IPS-NIHi7 (cell line): ENCODE data around the gene TWIST2.

Experiments
- DNase-seq: peaks from one replicate; pipeline ENCODE4 v3.0.0; 2012; ENCODE audit warnings: mixed read lengths; ENCODE audit errors: extremely low spot score

Gene TWIST2

GRCh38 chr2:238920053-238920452 is 72.2 kb downstream of the TWIST2 start:
- no peak for DNase-seq

DNA sequence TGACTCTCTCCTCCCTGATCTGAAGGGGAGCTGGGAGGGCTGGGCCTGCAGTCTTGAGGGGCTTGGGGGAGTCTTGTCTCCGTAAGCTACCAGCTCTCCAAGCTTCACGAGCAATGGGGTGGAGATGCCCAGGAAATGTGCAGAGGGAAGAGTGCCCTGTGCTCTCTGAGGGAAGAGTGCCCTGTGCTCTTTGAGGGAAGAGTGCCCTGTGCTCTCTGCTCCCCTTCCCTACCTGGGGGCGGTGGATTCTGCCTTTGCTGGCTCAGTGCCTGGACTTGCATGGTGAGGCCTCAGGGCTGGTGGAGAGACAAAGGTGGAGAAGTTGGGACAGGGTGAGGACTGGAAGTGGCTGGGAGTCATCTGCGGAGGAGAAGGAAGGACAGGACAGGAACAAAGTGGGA is 72.7 kb downstream of the TWIST2 start:
- no peak for DNase-seq

- no peak for DNase-seq
Observed at GRCh38 chr2:238921259-238921658, 73.4 kb downstream of the TWIST2 start.

GRCh38 chr2:238921681-238922319 is 73.9 kb downstream of the TWIST2 start:
- DNase-seq: no peak

DNA sequence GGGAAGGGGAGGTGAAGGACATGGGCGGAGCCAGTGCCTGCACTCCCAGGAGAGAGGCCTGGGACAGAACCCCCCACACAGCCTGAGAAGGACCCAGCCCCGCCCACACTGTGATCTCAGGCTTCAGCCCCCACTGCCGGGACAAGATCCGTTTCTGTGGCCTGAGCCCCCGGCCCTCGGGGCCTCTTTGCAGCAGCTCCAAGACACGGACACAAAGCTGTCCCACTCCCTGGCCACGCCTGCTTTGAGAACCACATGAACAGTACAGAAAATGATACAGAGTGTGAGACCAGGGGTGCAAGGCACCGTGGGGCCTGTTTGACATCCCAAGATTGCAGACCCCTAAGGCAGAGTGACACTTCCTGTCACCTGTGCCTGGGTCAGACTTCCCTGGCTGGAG is 74.5 kb downstream of the TWIST2 start:
- no peak for DNase-seq

GRCh38 chr2:238924032-238924431 is 76.1 kb downstream of the TWIST2 start:
- DNase-seq: no peak

DNA sequence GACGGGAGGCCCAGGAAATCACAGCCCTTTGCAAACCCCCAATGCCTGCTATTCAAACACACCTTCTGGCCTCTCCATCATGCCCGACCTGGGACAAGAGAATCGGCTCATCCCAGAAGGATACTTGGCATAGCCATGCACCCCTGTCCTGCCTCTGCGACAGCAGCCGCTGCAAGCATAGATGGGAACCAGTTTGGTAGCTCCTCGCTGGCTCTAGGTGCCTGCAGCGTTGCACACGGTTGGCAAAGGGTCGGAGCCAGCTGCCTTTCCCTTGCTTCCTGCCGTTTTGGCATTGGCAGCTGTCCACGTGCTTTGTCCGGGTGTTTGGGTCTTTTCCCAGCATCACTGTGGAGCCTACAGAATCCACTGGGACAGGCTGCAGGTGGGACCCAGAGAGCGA is 76.9 kb downstream of the TWIST2 start:
- no peak for DNase-seq

- DNase-seq: no peak
Observed at GRCh38 chr2:238925281-238925680, 77.4 kb downstream of the TWIST2 start.

- no peak for DNase-seq
Observed at GRCh38 chr2:238925816-238926521, 78.1 kb downstream of the TWIST2 start.

GRCh38 chr2:238926761-238927611 is 79.1 kb downstream of the TWIST2 start:
- no peak for DNase-seq

DNA sequence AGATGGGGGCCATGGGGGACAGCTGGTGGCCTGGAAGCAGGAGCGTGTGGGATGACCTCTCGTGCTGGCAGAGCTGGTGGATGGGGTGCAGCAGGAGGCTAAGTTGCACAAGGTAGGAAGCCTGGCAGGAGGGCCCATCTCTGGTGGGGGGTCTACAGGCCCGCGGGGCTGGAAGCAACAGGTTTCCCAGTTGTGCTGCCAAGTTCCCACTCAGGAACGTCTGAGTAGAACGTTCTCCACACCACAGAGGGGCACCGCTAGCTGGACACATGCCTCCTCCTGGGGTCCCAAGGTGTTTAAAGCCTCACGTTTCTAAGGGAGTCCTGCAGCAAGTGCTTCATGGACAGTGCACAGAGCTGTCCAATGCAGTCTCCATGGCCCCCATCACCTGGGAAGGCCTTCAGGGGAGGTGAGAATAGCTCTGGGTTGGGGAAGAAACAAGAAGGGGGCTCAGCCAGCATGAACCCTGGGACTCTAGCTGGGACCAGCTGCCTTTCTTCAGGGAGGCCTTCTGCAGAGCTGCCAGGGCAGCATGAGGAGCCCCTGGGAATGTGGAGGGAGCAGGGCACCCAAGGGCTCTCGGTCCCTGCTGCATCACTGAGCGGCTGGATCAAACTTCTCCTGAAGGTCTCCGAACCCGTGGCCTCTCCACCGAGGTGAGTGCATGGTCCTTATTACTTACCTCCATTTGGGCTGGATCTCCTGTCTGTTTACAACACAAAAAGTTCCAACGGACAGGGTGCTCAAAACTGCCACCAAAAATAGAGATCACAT is 80.0 kb downstream of the TWIST2 start:
- no peak for DNase-seq

DNA sequence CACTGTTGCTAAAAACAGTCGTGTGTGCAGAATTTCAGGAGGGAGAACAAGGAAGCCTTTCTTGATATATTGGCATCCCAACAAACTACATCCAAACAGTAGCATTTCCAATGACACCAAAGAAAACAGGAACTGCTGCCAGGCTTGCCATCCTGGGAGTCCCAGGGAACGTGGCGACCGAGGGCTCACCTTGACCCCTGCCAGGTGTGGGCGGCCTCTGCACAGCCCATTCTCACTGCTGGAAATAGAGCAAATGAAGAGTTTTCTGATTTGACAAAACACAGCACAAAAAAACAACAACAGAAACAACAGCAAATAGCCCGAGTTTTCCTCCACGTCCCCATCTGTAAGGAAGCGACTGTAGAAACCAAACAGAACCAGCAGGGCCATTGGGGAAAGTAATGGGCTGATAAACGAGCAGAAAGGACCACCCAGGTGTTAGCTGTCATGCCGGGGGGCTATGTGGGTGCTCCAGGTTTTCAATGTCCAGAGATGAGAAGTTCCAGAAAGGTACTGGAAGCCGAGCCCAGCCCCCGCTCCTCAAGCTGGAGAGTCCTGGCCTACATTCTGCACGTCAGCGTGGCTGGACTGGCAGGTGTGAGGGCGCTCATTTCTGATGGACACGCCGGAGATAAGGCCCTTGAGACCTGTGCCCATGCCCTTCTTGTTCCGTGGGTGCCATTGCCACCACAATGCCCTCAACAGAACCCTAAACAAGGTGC is 80.8 kb downstream of the TWIST2 start:
- no peak for DNase-seq

DNA sequence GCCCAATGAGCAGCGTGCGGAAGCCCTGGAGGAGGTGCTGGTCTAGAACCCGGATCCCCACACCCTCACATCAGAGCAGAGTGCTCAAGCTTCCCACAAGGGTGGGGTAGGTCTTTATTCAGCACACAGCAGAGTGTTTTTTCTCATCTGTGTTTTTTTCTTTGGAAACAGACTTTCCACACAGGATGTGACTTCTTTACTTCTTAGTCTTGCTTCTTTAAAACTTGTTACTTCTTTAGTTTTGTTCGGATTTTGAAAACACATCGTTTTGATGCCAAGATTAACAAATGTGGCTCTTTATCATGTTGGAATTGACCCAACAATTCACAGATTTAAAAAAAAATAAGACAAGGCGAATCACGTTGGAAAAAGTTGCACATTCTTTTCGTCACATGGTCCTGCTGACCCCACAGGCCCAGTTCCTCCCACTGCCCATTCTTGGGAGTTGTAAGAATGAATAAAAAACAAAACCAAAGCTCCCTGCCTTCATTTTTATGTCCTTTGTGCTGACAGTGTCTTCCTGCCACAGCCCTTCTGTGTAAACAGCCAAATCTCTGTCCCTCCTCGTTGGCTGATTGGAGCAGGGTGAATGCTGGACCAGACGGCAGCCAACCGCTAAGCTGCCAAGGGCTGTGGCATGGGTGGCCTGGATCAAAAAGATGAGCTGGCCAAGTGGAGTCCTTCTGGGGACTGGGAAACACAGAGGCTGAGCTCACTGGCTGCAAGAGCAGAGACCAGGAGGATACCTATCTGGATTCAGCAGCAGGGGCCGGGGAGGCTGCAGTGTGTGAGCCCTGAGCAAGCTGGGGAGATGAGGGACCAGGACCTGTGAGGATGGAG is 81.6 kb downstream of the TWIST2 start:
- DNase-seq: no peak

- DNase-seq: no peak
Observed at GRCh38 chr2:238930216-238930615, 82.3 kb downstream of the TWIST2 start.

GRCh38 chr2:238936162-238937052 is 88.5 kb downstream of the TWIST2 start:
- no peak for DNase-seq

- no peak for DNase-seq
Observed at GRCh38 chr2:238938003-238938400, 90.1 kb downstream of the TWIST2 start.

GRCh38 chr2:238938401-238939055 is 90.6 kb downstream of the TWIST2 start:
- no peak for DNase-seq

- DNase-seq: no peak
Observed at GRCh38 chr2:238939074-238939473, 91.2 kb downstream of the TWIST2 start.
